K562 (cell line): Measurements from ENCODE around the gene ALOX12. TPM values are rescaled to one million over a fixed set of nuclear protein-coding genes. Genes with fewer than 3 reads are reported as not detected.
"Not testable (repeated sequence)": the region's sequence is repeated elsewhere in the genome, so short reads cannot be mapped to it uniquely, and the experiment has no call there.

Source experiments
- ATAC-seq: fragments of 200-7000 bp; cut with Tn5 transposase; 3 replicates; pipeline ENCODE4 v1.9.1; 2020; ENCODE audit warnings: moderate library complexity
- BruUV-seq: library from RNA; stranded (reverse); fragments of 400-500 nt; replicated peaks from 2 replicates; lab custom pipeline; 2021; lab: Mats Ljungman, UMichigan
- CTCF ChIA-PET: fragments of 300-600 bp; formaldehyde crosslinking; extraction: SDS; loops from one replicate; lab custom pipeline; 2021; ENCODE audit warnings: low intra/inter-chr PET ratio; lab: Yijun Ruan, JAX
- POLR2A ChIA-PET: fragments of 300-600, 350-650 bp; sonication (Branson Sonifier 250); formaldehyde crosslinking; extraction: SDS; loops from one replicate; lab custom pipeline; 2021; ENCODE audit warnings: antibody characterized with exemption, inconsistent platforms; lab: Yijun Ruan, JAX
- DNase-seq, 4 experiments: peaks; one replicate each; pipeline versions ENCODE4 v3.0.0 to v3.0.0-alpha.2; 2011 to 2018; ENCODE audit warnings: low spot score in 3 of 4, mixed read lengths in 3 of 4; ENCODE audit errors: extremely low read depth in 1 of 4
- FAIRE-seq: peaks from 2 replicates; lab custom pipeline; 2011; peaks lifted over from hg19 to GRCh38; lab: Jason Lieb, UNC
- H2AFZ ChIP-seq: 2 replicates; pipeline ENCODE4 v1.6.0; 2011; ENCODE audit warnings: low read depth, low read length, control low read depth, inconsistent platforms
- H3K27ac ChIP-seq: fragments of 200-600 bp; 3 replicates; pipeline ENCODE4 v1.8.0; 2011; ENCODE audit warnings: low read depth, mild to moderate bottlenecking, control low read depth, inconsistent platforms, low read length, moderate library complexity, mixed read lengths; ENCODE audit errors: extremely low read depth
- H3K27me3 ChIP-seq, 2 experiments: fragments of 300-600 bp in 1 of 2; 2 replicates in 1 of 2; 3 replicates in 1 of 2; pipeline versions ENCODE4 v1.6.0 to v1.8.0; 2011; ENCODE audit warnings: inconsistent platforms in 2 of 2, low read length in 2 of 2, mild to moderate bottlenecking in 1 of 2, mixed read lengths in 1 of 2, moderate library complexity in 1 of 2; ENCODE audit not compliant: control insufficient read depth in 2 of 2, insufficient read depth in 2 of 2
- H3K36me3 ChIP-seq: fragments of 300-600 bp; 3 replicates; pipeline ENCODE4 v1.8.0; 2011; ENCODE audit warnings: mild to moderate bottlenecking, low read length, inconsistent platforms; ENCODE audit not compliant: control insufficient read depth, insufficient read depth
- H3K4me1 ChIP-seq, 2 experiments: fragments of 200-600 bp in 1 of 2; replicated peaks in 1 of 2; 2 replicates in 1 of 2; 3 replicates in 1 of 2; pipeline versions ENCODE4 v1.5.1 to v1.8.0; 2011; ENCODE audit warnings: inconsistent platforms in 2 of 2, low read length in 2 of 2, mild to moderate bottlenecking in 1 of 2, mixed read lengths in 1 of 2, moderate library complexity in 1 of 2; ENCODE audit not compliant: control insufficient read depth in 2 of 2, insufficient read depth in 2 of 2
- H3K4me2 ChIP-seq: 2 replicates; pipeline ENCODE4 v1.6.1; 2011; ENCODE audit warnings: low read length, control low read depth, inconsistent platforms, mixed read lengths; ENCODE audit not compliant: insufficient read depth
- H3K4me3 ChIP-seq: fragments of 200-600 bp; sonication (generic), shearing (Covaris generic); 2 replicates; pipeline ENCODE4 v1.5.1; 2016; ENCODE audit warnings: control low read depth, inconsistent platforms
- H3K79me2 ChIP-seq: fragments of 200-600 bp; 3 replicates; pipeline ENCODE4 v1.8.0; 2011; ENCODE audit warnings: low read length, inconsistent platforms; ENCODE audit not compliant: control insufficient read depth, insufficient read depth
- H3K9ac ChIP-seq, 2 experiments: 2 replicates each; pipeline versions ENCODE4 v1.6.0 to v1.6.1; 2011; ENCODE audit warnings: low read depth in 2 of 2, low read length in 2 of 2, control low read depth in 1 of 2, inconsistent platforms in 1 of 2, mild to moderate bottlenecking in 1 of 2, mixed read lengths in 1 of 2; ENCODE audit not compliant: insufficient read depth in 1 of 2
- H3K9me1 ChIP-seq: one replicate; pipeline ENCODE4 v1.6.0; 2011; ENCODE audit warnings: inconsistent platforms, mild to moderate bottlenecking, low read length, moderate library complexity; ENCODE audit not compliant: control insufficient read depth, insufficient read depth
- H3K9me3 ChIP-seq: replicated peaks from 2 replicates; pipeline ENCODE4 v1.5.1; 2011; ENCODE audit warnings: low read depth, low read length, inconsistent platforms; ENCODE audit not compliant: control insufficient read depth, insufficient read depth
- H4K20me1 ChIP-seq: replicated peaks from 2 replicates; pipeline ENCODE4 v1.6.1; 2011; ENCODE audit warnings: low read length, inconsistent platforms, mixed read lengths; ENCODE audit not compliant: control insufficient read depth, insufficient read depth
- BHLHE40 ChIP-seq: IDR thresholded peaks from 2 replicates; pipeline ENCODE4 v1.6.1; 2011; ENCODE audit warnings: low read length, improper control_type of control experiment
- GATAD2B ChIP-seq: fragments of 450-650 bp; IDR thresholded peaks from 2 replicates; pipeline ENCODE4 v1.6.1; 2017; ENCODE audit warnings: mild to moderate bottlenecking, borderline replicate concordance
- ZBED1 ChIP-seq: IDR thresholded peaks from 2 replicates; pipeline ENCODE4 v1.6.1; 2014
- ZNF146 ChIP-seq: IDR thresholded peaks from one replicate; pipeline ENCODE4 v1.6.1; 2018; ENCODE audit warnings: missing compliant biosample characterization; ENCODE audit not compliant: unreplicated experiment
- WGBS: fragments of 100-300 bp; shearing (Covaris generic); methylation state at CpG from one replicate; pipeline ENCODE4 v1.1.6; 2016; ENCODE audit warnings: low coverage, mixed read lengths; ENCODE audit not compliant: insufficient coverage; ENCODE audit errors: missing lambda C conversion rate; 5-methylcytosine and 5-hydroxymethylcytosine counted together
- in situ Hi-C: fragments of 300-500 bp; cut with MboI; formaldehyde crosslinking; loops from 4 replicates; pipeline ENCODE4 v1.15.0; 2018; ENCODE audit warnings: inconsistent platforms, mixed read lengths
- intact Hi-C: fragments of 100-400 bp; cut with micrococcal nuclease; formaldehyde crosslinking; loops from 2 replicates; pipeline ENCODE4 v1.14.2; 2022
- polyA plus RNA-seq, 8 experiments: library from polyadenylated mRNA; depleted of rRNA in 4 of 8; stranded (reverse) in 5 of 8; unstranded in 3 of 8; fragments of >200 nt; fragmentation: Nextera tagmentation in 2 of 8; fragmentation: Illumina TruSeq in 1 of 8; extraction: Ambion mirVana in 2 of 8; extraction: Trizol in 1 of 8; gene quantifications; 2 replicates each; pipeline versions ENCODE4 v1.2.1 to v1.2.3, GENCODE V29; 2011 to 2014; ENCODE audit warnings: inconsistent platforms in 1 of 8, missing spikeins in 1 of 8
- total RNA-seq, 7 experiments: library from RNA; depleted of rRNA in 6 of 7; stranded (reverse); fragments of >200 nt in 6 of 7; fragmentation: Illumina TruSeq in 2 of 7; extraction: Trizol in 2 of 7; gene quantifications; 2 replicates each; pipeline versions ENCODE4 v1.2.1 to v1.2.3, GENCODE V29; 2011 to 2021; ENCODE audit warnings: low replicate concordance in 1 of 7
- TF ChIP-seq, protein P1 (sequence below): sonication (generic); formaldehyde crosslinking; IDR thresholded peaks from 2 replicates; pipeline ENCODE4 v1.8.0; 2023; ENCODE audit warnings: missing genetic modification reagents, mild to moderate bottlenecking, borderline replicate concordance

ALOX12 gene
- total and polyA plus RNA-seq, 9 of the 15 experiments (the other 6 are each of a cell fraction or from before 2014, with no cell fraction given) = 0.09 to 1.1 (median 0.47) TPM; not detected in 1

DNA sequence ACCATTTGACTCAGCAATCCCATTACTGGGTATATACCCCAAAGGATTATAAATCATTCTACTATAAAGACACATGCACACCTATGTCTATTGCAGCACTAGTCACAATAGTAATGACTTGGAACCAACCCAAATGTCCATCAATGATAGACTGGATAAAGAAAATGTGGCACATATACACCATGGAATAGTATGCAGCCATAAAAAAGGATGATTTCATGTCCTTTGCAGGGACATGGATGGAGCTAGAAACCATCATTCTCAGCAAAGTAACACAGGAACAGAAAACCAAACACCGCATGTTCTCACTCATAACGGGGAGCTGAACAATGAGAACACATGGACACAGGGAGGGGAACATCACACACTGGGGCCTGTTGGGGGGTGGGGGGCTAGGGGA, 44.9 kb upstream of the ALOX12 start:
- H3K27ac ChIP-seq, ATAC-seq, H3K36me3 ChIP-seq, FAIRE-seq, H4K20me1 ChIP-seq, H3K4me3 ChIP-seq, BruUV-seq, intact Hi-C loops, H3K79me2 ChIP-seq, in situ Hi-C loops, POLR2A ChIA-PET, H3K9me3 ChIP-seq, H2AFZ ChIP-seq, DNase-seq, CTCF ChIA-PET: not testable (repeated sequence)
- TF ChIP-seq ZNF146 (CRISPR knock-in tag) = peak; percentile 75
- TF ChIP-seq, all 486 proteins: peak for 1; not testable (repeated sequence) for 485
- not testable (repeated sequence) for H3K27me3 ChIP-seq, H3K4me2 ChIP-seq, H3K9me1 ChIP-seq, H3K4me1 ChIP-seq, H3K9ac ChIP-seq
- WGBS = 100% methylated on average over 2 of the region's 2 CpGs

DNA sequence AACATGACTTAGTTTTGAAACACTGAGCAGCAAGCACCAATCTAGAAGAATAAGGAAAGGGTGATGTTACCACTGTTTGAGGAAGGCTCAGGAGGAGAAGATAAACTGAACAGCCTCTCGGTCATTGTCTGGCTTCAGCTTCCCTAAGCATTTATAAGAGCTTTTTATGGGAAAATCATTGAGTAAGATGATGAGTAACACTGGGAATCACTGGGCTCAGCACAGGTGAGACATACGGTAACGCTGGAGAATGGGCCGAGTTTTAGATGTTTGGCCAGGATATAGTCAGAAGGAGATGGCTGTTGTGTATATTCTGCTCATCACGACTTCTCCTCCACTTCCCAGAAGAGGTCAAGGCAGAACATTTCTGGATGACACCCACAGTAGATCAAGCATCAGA, 42.2 kb upstream of the ALOX12 start:
- in situ Hi-C loops = no loop called here
- FAIRE-seq = no peak
- no peaks in the 10 kb centered on the region for H3K36me3 ChIP-seq
- no peaks in the 10 kb centered on the region for H3K79me2 ChIP-seq
- H4K20me1 ChIP-seq = no peaks in the 10 kb centered on the region
- peaks cover 0 to 4% of the 10 kb centered on the region in 2 experiments; a peak in 2 of 5 replicates for H3K4me1 ChIP-seq
- no peaks in the 10 kb centered on the region for H3K9me1 ChIP-seq
- H3K27me3 ChIP-seq = no peaks in the 10 kb centered on the region
- H3K27ac ChIP-seq = no peak overlapping the region
- no peak for ATAC-seq
- no peak overlapping the region for H3K9ac ChIP-seq
- BruUV-seq = no TSS peak
- TF ChIP-seq, protein P1, sequence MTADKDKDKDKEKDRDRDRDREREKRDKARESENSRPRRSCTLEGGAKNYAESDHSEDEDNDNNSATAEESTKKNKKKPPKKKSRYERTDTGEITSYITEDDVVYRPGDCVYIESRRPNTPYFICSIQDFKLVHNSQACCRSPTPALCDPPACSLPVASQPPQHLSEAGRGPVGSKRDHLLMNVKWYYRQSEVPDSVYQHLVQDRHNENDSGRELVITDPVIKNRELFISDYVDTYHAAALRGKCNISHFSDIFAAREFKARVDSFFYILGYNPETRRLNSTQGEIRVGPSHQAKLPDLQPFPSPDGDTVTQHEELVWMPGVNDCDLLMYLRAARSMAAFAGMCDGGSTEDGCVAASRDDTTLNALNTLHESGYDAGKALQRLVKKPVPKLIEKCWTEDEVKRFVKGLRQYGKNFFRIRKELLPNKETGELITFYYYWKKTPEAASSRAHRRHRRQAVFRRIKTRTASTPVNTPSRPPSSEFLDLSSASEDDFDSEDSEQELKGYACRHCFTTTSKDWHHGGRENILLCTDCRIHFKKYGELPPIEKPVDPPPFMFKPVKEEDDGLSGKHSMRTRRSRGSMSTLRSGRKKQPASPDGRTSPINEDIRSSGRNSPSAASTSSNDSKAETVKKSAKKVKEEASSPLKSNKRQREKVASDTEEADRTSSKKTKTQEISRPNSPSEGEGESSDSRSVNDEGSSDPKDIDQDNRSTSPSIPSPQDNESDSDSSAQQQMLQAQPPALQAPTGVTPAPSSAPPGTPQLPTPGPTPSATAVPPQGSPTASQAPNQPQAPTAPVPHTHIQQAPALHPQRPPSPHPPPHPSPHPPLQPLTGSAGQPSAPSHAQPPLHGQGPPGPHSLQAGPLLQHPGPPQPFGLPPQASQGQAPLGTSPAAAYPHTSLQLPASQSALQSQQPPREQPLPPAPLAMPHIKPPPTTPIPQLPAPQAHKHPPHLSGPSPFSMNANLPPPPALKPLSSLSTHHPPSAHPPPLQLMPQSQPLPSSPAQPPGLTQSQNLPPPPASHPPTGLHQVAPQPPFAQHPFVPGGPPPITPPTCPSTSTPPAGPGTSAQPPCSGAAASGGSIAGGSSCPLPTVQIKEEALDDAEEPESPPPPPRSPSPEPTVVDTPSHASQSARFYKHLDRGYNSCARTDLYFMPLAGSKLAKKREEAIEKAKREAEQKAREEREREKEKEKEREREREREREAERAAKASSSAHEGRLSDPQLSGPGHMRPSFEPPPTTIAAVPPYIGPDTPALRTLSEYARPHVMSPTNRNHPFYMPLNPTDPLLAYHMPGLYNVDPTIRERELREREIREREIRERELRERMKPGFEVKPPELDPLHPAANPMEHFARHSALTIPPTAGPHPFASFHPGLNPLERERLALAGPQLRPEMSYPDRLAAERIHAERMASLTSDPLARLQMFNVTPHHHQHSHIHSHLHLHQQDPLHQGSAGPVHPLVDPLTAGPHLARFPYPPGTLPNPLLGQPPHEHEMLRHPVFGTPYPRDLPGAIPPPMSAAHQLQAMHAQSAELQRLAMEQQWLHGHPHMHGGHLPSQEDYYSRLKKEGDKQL = no peak
- TF ChIP-seq ZBED1 (no peak), BHLHE40 (no peak), GATAD2B (no peak)
- H3K4me3 ChIP-seq = no peak overlapping the region
- no peak for DNase-seq
- ChIA-PET CTCF (no interaction called here), POLR2A (no interaction called here)
- no peak overlapping the region; the same call in 1 of the 2 replicates for H3K4me2 ChIP-seq
- no peaks in the 10 kb centered on the region for H3K9me3 ChIP-seq
- intact Hi-C loops = no loop called here
- no peak overlapping the region for H2AFZ ChIP-seq
- WGBS = 27% methylated on average over 5 of the region's 5 CpGs
